Left renal cortex interstitium (tissue), 4 donors: Measurements from ENCODE around the gene OSBPL10. TPM values are rescaled to one million over a fixed set of nuclear protein-coding genes. Genes with fewer than 3 reads are reported as not detected.
"Not testable (repeated sequence)": the region's sequence is repeated elsewhere in the genome, so short reads cannot be mapped to it uniquely, and the experiment has no call there.

Experiments
- DNase-seq, 4 donors: peaks; one replicate each; pipeline ENCODE4 v3.0.0-alpha.2; 2013; ENCODE audit warnings: low read depth in 4 of 4, low spot score in 2 of 4, missing footprints in 1 of 4
- polyA plus RNA-seq, 4 donors: library from polyadenylated mRNA; unstranded; fragments of 120-200 nt; gene quantifications; one replicate each; pipeline ENCODE4 v1.2.1, GENCODE V29; 2013; ENCODE audit not compliant: insufficient read length in 4 of 4

The OSBPL10 gene
- polyA plus RNA-seq, 4 donors, result 18.3 to 26.0 (median 21.5) TPM

DNA sequence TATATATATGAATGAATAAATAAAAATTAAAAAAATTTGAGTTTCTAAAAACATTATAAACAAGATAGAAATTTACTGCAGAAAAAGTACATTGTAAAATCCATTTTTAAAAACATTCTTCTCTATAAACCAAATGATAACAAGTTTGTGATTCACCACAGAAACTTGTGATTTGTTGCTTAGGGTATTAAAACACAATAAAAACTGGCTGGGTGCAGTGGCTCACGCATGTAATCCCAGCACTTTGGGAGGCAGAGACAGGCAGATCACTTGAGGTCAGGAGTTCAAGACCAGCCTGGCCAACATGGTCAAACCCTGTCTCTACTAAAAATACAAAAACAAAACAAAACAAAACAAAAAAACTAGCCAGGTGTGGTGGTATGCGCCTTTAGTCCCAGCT lies 197.2 kb downstream of the OSBPL10 start:
- DNase-seq, result not testable (repeated sequence)

DNA sequence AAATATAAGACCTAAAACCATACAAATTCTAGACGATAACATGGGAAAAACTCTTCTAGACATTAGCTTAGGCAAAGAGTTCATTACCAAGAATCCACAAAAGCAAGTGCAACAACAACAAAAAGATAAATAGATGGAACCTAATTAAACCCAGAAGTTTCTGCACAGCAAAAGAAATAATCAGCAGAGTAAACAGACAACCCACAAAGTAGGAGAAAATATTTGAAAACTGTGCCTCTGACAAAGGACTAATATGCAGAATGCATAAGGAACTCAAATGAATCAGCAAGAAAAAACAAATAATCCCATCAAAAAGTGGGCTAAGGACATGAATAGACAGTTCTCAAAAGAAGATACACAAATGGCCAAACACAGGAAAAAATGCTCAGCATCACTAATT lies 198.8 kb downstream of the OSBPL10 start:
- not testable (repeated sequence) for DNase-seq

DNA sequence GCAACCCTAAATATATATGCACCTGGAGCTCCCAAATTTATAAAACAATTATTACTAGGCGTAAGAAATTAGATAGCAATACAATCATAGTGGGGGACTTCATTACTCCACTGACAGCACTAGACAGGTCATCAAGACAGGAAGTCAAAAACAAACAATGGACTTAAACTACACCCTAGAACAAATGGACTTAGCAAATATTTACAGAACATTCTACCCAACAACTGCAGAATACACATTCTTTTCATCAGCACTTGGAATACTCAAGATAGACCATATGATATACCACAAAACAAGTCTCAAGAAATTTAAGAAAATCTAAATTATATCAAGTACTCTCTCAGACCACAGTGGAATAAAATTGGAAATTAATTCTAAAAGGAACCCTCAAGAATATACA lies 201.5 kb downstream of the OSBPL10 start:
- DNase-seq, result no peak

DNA sequence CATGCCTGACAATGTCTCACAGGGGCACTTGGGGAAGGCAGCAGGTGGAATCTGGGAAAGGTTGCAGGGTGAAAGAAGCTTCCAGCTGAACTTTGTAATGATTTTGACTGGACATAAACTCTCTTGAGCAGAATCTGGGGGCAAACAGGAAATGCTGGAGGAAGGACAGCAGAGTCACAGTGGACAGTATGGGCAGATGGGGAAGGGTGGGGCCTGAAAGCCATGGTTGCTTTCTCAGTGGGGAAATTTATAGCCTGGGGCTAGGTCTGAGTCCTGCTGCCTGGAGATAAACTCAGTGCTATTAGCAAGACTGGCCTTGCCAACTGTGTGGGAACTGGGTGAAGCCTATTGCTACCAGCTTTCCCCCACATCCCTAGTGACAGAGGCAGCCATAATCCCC lies 203.2 kb downstream of the OSBPL10 start:
- DNase-seq, result no peak

DNA sequence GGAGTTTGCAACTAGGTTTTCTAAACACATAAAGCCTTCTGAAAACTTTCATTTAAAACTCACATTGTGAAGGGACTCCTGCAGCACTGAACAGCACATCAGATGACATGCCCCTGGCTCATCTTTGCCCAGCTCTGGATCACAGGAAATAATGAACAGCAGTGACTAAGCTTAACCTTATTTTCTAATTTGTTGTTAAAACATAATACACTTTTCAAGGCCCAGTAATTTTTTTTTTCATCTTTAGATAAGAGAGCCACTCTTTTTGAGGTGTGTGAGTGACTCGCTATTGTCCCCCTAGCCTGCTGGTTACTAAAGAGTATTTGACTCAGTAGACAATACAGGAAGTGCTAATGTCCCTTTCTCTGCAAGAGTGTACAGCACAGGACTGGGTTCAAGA lies 204.0 kb downstream of the OSBPL10 start:
- DNase-seq, result no peak

DNA sequence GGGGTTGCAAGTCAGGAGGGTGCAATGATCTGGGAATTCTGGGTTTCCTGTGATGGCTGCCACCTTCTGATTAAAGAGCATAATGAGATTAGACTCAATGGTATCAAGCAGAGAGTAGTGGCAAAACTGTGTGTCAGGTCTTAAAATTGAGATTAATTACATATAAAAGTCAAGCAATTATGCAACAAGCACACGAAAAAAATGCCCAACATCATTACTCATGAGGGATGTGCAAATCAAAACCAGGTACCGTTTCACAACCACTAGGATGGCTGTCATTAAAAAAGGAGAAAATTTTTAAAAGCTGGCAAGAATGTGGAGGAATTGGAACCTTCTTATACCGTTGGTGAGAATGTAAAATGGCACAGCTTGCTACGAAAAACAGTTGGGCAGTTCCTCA lies 205.0 kb downstream of the OSBPL10 start:
- no peak for DNase-seq

DNA sequence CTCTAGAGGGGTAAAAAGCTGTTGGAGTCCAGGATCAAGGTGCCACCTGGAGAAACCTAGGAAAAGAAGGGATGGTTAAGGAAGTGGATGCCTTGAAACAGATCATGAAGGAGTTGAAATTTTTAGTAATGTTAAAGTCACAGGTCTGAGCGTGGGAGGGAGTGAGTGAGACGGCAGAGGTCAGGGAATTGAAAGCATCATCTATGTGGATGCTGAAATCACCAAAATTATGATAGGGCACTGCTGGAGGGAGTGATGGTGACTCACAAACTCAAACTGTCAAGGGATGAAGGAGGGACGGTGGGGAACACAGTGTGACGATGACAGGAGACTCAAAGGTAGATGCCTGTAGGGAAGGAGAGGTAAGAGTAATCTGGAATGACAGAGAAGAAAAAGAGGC lies 205.7 kb downstream of the OSBPL10 start:
- DNase-seq, result no peak

DNA sequence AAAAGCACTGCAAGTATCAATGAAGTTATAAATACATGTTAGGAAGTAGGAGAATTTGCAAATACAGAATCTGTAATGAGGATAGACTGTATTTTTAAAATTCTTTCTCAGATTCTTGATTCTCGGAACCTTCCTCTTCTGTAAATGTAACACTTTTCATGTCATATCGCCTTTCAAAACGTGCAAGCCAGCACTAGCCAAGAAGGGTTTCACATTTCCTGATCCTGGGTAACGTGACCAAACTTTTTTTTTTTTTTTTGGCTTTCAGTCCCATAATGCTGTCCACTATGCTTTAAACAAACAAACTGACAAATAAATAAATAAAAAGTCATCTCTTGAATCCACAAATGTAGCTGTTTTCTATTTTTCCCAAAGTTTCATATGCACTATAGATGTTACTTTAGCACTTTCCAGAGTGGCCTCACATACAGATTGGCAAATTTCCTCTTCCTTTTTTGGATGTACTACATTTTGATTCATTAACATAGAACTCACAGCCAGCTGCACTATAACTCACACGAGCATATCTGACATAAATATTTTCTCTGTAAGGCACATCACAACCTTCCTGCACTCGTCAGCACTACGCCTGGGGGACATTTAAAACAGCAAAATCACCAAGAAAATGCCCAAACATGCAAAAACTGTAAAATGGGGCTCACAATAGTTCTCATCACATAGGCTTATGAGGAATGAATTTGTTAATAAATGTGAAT lies 208.1 kb downstream of the OSBPL10 start:
- DNase-seq, result no peak

DNA sequence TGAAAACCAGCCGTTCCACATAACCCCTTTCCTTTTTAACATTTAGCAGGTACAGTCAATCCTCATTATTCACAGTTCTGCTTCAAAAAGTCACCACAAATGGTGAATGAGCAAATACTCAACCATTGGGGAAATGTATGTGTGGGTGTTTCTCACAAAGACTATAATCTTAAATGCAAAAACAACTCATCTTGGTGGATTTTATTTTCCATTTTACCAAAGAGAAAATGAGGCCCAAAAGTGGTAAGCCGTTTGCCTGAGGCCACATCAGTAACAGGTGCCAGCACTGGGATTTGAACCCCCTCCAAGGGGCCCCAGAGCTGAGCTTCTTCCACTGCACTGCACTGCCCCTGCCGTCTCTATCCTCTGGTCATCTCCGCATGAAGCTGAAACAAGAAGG lies 208.8 kb downstream of the OSBPL10 start:
- DNase-seq, result no peak

DNA sequence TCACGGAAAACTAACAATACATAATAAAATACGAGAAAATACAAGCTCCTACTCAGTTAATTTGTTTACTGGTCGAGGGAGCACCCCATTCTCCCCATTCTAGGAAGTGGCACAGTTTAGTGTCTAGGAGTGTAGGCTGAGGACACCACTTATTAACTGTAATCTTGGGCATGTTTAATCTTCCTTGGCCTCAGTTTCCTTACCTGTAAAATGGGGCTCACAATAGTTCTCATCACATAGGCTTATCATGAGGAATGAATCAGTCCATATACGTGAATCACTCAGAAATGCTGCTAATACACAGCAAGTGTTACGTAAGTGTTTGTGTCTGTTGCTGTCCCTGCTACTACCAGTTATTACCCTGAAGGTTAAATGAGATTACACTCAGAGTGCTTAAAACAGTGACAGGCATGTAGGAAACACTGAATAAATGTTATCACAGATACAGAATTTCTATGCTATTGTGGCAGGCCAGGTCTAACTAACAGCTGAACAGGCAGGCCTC lies 210.2 kb downstream of the OSBPL10 start:
- DNase-seq, result no peak

DNA sequence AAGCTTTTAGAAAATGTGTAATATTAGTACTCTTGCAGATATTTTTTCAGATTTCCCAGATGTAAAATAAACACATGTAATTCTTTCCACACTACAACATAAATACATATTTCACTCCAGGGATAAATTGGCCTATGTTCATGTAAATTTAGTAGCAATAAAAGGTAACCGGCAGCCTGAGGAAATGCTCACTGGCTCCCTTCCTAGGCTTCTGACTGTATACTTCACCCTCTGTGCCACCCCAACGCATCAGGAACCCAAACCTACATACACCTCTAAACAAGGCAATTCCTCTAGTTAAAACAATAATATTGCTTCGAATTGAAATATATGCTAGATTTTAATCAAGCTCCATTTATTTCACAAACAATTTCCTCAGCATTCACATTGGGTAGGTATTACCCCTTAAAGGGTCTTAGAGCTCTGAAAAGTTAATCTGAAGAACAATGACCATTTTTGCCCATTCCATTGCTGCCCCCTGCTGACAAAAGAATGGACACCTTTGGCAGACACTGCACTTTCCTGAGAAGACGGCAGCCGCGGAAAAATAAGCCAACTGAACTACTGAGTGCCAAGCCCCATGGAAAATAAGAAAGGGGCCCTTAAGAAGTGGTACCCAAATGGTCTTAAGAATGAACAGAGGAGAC lies 212.5 kb downstream of the OSBPL10 start:
- DNase-seq, result peak in 3 of 4 donors; percentile 46 to 77 (median 70)

DNA sequence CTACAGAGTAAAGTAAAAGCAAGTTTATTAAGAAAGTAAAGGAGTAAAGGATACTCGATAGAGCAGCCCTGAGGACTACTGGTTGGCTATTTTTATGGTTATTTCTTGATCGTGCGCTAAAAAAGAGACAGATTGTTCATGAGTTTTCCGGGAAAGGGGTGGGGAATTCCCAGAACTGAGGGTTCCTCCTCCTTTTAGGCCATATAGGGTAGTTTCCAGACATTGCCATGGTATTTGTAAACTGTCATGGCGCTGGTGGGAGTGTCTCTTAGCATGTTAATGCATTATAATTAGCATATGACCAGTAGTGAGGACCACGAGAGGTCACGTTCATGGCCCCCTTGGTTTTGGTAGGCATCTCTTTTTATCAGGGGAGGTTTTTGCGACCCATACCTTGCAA lies 213.1 kb downstream of the OSBPL10 start:
- no peak for DNase-seq

DNA sequence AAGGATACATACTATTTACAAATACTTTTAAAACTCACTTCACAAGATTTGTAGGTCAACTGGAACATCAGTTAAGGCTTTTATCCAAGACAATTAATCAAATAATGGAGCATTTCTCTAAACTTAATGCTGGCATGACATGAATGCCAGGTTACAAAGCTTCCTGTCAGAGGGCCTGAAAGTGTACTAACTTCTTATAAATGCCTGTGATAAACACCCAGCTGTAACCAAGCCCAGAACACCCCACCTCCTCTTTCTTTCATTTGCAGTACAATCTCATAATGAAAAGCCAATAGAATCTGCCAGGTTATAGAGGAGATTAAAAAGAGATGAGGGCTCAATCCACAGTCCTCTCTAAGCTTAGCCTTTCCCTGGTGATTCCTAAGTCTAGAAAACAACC lies 214.4 kb downstream of the OSBPL10 start:
- DNase-seq, result no peak

DNA sequence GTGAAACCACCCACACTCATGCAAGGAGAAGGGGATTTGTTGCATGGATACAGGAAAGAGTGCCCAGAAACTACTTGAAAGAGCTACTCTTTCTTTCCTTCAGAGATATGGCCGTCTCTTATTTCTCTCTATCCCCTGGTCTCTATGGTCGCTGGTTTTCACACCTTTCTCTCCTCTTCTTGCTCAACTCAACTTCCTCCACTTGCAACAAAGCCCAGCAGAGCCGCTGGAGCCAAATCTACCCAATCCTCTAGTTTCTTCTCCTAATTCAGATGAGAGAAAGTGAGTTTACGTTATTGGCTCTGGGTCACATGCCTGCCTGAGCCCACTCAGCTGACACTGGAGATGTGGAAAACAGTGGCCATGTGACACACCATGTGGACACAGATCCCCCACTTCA lies 215.2 kb downstream of the OSBPL10 start:
- no peak for DNase-seq

DNA sequence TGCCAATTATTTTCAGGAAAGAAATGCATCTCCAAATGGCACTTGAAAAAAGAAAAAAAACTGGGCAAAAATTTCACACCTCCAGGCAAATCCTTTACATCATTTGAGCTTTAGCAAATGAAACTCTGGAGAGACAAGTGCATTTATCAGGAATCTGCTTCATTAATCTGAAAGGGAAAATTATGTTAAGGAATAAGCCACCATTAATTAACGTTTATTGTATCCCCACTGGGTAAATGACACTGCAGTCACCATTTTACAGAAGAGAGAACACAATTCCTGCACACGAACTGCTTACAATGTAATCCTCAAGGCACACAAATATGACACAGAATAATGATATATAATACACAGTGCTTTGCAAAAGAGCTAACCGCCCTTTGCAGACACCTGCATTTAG lies 217.3 kb downstream of the OSBPL10 start:
- DNase-seq, result no peak

DNA sequence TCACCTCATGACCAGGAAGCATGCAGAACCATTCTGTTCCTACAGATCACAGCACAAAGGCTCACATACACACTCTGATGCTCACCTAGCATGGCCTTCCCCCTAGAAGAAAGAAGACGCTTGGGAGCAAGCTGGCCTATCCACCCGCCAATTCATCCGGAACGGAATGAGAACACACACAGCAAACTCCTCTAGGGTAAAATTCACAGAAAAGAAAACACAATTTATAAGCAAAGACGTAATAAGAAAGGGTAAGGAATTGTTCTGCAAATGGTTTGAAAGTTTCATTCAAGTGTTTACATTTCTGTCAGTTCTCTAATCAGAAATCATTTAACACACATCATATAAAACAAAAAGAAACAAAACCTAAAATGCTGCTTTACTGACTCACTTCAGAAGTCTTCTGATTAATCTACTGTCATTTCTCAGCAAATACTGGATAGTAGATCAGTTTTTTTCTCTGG lies 218.1 kb downstream of the OSBPL10 start:
- DNase-seq, result peak in 1 of 4 donors; percentile 37

DNA sequence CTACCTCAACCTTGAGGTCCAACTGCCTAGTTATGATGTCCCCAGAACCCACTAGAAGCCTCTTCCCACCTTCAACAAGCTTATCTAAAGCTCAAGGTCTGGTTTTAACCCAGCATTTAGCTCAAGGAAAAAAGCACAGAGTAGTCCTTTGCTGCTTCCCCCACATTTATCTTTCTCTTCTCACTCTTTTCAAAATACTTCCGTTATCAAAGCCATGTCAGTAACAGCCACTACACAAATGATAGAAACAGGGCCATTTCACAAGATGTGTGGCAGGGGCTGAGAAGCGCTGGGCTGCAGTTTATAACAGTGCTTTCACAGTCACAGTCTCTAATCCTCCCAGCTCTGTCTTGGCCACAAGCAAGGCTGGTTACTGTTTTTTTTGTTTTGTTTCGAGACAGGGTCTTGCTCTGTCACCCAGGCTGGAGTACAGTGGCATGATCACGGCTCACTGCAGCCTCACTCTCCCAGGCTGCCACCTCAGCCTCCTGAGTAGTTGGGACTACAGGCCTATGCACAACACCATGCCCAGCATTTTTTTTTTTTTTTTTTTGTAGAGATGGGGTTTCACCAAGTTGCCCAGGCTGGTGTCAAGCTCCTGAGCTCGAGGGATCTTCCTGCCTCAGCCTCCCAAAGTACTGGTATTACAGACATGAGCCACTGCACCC lies 218.8 kb downstream of the OSBPL10 start:
- DNase-seq, result no peak

DNA sequence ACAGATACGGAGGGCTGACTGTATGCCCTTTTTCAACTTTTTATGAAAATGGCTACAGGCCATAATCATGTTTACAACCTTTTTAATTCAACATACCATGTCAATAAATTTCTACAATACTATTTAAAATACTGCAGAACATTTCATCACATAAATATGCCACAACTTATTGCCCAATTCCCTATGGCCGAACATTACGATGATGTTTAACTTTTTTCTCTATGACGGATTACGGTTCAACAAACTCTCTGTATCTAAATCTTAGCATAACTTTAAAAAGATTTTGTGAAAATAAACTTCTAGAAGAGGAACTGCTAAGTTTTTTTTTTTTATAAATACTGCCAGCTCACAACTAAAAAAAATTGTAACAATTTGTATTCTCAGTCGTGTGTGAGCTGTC lies 220.4 kb downstream of the OSBPL10 start:
- no peak for DNase-seq

DNA sequence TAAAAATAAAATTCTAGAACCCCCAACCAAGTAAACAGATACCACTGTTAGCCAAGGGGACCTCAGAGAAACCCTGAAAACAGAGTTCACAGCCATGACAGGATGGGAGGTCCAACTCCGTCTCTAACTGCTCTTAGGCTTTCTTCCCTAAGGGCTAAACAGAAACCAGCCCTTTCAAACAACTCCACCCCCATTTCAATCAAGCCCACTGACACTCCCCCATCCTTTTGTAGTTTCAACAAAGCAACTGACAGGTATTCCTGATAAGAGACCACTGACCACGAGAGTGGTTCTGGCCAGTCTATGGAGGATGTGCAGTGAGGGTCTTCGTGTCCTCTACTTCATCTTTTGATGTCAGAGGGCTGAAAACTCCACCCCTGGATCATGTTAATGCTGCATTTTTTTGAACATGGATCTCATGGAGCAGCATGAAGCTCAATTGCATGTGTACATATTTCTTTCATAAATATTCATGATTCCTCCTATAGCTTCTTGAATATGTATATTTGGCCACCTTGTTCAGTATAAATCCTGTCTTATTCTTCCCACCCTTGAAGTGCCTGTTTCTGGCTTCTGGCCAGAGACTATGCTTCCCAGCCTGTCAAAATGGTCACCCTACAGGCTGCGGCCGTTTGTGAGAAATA lies 222.6 kb downstream of the OSBPL10 start:
- no peak for DNase-seq

DNA sequence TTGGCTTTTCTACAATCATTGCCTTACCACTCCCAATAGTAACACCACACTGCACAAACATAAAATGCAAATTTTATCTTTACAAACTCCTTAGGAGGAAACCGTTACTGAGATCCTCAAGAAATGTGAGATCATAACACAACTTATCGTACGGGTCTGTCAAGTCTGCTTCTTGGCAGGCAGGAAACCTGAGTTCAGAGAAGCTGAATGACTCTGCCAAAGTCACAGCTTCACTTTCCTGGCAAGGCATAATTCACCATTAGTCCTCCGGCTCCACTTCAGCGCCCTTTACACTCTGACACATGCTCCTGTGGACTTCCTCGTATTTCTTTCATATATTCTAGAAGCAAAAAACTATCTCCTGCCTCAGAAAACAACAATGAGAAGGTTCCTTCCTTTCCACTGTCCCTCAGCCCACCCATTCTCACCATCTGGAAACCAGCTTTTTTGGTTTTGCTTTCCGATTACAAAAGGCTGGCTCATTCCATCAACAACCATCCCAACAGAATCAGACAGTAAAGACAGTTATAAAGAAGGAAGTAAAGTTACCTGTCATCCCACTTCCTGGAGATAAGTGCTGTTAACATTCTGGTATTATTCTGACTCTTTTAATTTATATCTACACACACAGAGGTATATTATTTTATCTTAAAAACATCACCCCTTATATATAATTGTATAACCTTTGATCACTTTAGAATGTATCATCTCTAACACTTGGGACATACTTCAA lies 225.0 kb downstream of the OSBPL10 start:
- no peak for DNase-seq
